ENCODE results near the gene SHROOM2. TPM values are rescaled to one million over a fixed set of nuclear protein-coding genes. Genes with fewer than 3 reads are reported as not detected.

The SHROOM2 gene
- total RNA-seq, 1 donor from 2014 or later: 8.2 TPM

- no peak overlapping the region for H3K4me3 Mint-ChIP-seq (ENCODE audit: unreplicated experiment)
- H3K27me3 Mint-ChIP-seq (ENCODE audit: unreplicated experiment): no peaks in the 10 kb centered on the region
- no peak for DNase-seq (ENCODE audit: extremely low spot score, unreplicated experiment)
- no peak overlapping the region for H3K27ac Mint-ChIP-seq (ENCODE audit: unreplicated experiment)
- H3K4me1 Mint-ChIP-seq (ENCODE audit: unreplicated experiment): peaks cover 26% of the 10 kb centered on the region
- TF ChIP-seq, protein P1, sequence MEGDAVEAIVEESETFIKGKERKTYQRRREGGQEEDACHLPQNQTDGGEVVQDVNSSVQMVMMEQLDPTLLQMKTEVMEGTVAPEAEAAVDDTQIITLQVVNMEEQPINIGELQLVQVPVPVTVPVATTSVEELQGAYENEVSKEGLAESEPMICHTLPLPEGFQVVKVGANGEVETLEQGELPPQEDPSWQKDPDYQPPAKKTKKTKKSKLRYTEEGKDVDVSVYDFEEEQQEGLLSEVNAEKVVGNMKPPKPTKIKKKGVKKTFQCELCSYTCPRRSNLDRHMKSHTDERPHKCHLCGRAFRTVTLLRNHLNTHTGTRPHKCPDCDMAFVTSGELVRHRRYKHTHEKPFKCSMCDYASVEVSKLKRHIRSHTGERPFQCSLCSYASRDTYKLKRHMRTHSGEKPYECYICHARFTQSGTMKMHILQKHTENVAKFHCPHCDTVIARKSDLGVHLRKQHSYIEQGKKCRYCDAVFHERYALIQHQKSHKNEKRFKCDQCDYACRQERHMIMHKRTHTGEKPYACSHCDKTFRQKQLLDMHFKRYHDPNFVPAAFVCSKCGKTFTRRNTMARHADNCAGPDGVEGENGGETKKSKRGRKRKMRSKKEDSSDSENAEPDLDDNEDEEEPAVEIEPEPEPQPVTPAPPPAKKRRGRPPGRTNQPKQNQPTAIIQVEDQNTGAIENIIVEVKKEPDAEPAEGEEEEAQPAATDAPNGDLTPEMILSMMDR (IDR thresholded peaks at IDR 0.05): no peak
- peaks cover 9% of the 10 kb centered on the region for H3K9me3 Mint-ChIP-seq (ENCODE audit: unreplicated experiment)
- H3K36me3 Mint-ChIP-seq (ENCODE audit: unreplicated experiment): peaks cover 6% of the 10 kb centered on the region
Measured at GRCh38 chrX:9790866-9791265, 4.6 kb downstream of the SHROOM2 start.

DNA sequence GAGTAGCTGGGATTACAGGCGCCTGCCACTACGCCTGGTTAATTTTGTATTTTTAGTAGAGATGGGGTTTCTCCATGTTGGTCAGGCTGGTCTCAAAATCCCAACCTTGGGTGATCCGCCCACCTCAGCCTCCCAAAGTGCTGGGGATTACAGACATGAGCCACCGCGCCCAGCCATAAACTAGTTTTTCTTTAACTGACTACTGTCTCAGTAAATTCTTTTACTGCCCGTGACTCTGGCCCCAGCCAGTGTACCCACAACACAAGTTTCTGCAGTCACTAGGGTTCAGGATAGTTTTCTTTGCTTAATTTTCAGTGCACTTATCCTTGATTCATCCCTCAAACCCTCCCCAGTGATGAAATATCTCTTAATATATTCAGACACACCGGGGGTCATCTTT, 8.3 kb downstream of the SHROOM2 start:
- TF ChIP-seq, protein P1 (IDR thresholded peaks at IDR 0.05): no peak
- Mint-ChIP-seq H3K4me1 (ENCODE audit: unreplicated experiment) (peaks cover 12% of the 10 kb centered on the region), H3K27me3 (ENCODE audit: unreplicated experiment) (no peaks in the 10 kb centered on the region), H3K9me3 (ENCODE audit: unreplicated experiment) (peaks cover 10% of the 10 kb centered on the region), H3K36me3 (ENCODE audit: unreplicated experiment) (peaks cover 6% of the 10 kb centered on the region), H3K27ac (ENCODE audit: unreplicated experiment) (no peak overlapping the region), H3K4me3 (ENCODE audit: unreplicated experiment) (no peak overlapping the region)
- DNase-seq (ENCODE audit: extremely low spot score, unreplicated experiment): no peak

DNA sequence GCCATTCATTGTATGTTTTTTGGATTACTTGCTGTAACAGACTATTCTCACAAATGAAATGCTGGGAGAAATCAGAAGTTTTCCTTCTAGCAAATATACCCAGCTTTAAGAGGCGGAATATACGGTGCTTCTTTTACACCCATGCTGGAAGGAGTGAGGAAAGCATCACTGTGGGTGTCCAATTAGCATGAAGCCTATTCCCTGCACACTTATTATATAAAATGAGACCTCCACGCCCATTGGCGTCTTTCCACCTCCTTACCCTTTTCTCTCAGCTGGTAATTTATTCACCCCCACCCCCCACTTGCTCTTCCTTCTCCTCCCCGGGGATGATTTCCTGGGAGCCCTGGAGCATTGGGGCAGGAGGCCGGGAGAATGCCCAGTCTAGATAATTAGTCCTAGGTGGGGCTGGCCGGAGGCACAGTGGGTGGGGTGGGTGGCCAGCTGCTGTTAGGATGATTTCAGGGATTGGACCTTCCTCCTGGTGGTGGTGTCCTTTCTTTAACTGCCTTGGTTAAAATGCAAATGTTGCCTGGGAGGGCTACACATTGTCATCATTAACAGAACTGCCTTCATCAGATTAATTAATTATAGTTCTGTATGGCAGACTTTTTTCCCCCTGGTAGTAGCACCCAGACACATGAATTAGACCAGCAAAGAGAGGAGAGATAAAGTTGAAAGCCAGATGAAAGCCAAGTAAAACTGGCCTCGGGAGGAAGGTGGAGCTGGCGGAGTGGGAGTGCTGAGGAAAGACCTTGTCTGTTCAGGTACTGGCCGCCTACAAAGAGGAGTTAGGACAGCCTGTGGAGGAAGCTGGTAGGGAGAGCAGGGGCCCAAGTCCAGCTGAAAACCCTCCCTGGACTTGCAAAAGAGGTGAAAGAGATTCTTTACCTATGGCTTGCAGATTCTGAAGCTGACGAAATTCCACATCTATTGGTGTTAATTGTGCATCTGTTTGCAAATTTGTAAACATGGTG, 11.4 kb downstream of the SHROOM2 start:
- TF ChIP-seq, protein P1 (IDR thresholded peaks at IDR 0.05): no peak
- peaks cover 2% of the 10 kb centered on the region for H3K4me1 Mint-ChIP-seq (ENCODE audit: unreplicated experiment)
- H3K36me3 Mint-ChIP-seq (ENCODE audit: unreplicated experiment): peaks cover 9% of the 10 kb centered on the region
- DNase-seq (ENCODE audit: extremely low spot score, unreplicated experiment): no peak
- H3K9me3 Mint-ChIP-seq (ENCODE audit: unreplicated experiment): peaks cover 16% of the 10 kb centered on the region
- H3K4me3 Mint-ChIP-seq (ENCODE audit: unreplicated experiment): no peak overlapping the region
- H3K27me3 Mint-ChIP-seq (ENCODE audit: unreplicated experiment): no peaks in the 10 kb centered on the region
- no peak overlapping the region for H3K27ac Mint-ChIP-seq (ENCODE audit: unreplicated experiment)

GRCh38 chrX:9802737-9803136, 16.5 kb downstream of the SHROOM2 start:
- peaks cover 3% of the 10 kb centered on the region for H3K36me3 Mint-ChIP-seq (ENCODE audit: unreplicated experiment)
- TF ChIP-seq, protein P1 (IDR thresholded peaks at IDR 0.05): no peak
- H3K27me3 Mint-ChIP-seq (ENCODE audit: unreplicated experiment): no peaks in the 10 kb centered on the region
- peaks cover 1% of the 10 kb centered on the region for H3K4me1 Mint-ChIP-seq (ENCODE audit: unreplicated experiment)
- peaks cover 6% of the 10 kb centered on the region for H3K9me3 Mint-ChIP-seq (ENCODE audit: unreplicated experiment)
- DNase-seq (ENCODE audit: extremely low spot score, unreplicated experiment): no peak
- no peak overlapping the region for H3K4me3 Mint-ChIP-seq (ENCODE audit: unreplicated experiment)
- no peak overlapping the region for H3K27ac Mint-ChIP-seq (ENCODE audit: unreplicated experiment)

DNA sequence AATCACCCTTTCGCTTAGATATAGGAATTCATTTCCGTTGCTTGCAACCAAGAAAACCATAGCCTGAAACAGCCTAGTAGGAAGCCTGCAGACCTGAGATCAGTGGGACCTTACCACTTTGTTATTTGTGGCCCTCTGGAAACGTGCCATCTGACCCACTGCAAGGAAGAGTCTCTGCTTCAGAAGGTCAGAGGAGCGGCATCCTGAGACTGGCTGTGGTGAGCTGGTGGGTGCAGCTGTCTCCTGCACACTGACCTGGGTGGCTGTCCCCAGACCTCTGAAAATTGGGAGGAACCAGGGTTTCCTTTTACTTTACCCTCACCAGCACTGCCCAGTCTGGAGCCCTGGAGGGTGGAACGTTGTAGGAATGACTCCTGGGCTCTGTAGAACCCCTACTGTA, 18.2 kb downstream of the SHROOM2 start:
- Mint-ChIP-seq H3K9me3 (ENCODE audit: unreplicated experiment) (peaks cover 11% of the 10 kb centered on the region), H3K27ac (ENCODE audit: unreplicated experiment) (no peak overlapping the region), H3K27me3 (ENCODE audit: unreplicated experiment) (no peaks in the 10 kb centered on the region), H3K4me3 (ENCODE audit: unreplicated experiment) (no peak overlapping the region), H3K36me3 (ENCODE audit: unreplicated experiment) (peaks cover 3% of the 10 kb centered on the region), H3K4me1 (ENCODE audit: unreplicated experiment) (no peaks in the 10 kb centered on the region)
- TF ChIP-seq, protein P1 (IDR thresholded peaks at IDR 0.05): no peak
- DNase-seq (ENCODE audit: extremely low spot score, unreplicated experiment): no peak

Data from osteocyte (in vitro differentiated cells).